Liver (tissue), 3 donors: ENCODE data around the gene ADAMTS15.

Experiments used
- GABPA ChIP-seq, 2 donors: IDR thresholded peaks in 1 of 2; conservative IDR thresholded peaks in 1 of 2; 2 replicates each; pipeline ENCODE4 v1.6.1; 2016; ENCODE audit warnings: antibody characterized with exemption in 2 of 2, mild to moderate bottlenecking in 1 of 2, moderate library complexity in 1 of 2
- HNF4A ChIP-seq, 2 donors: conservative IDR thresholded peaks; 2 replicates each; pipeline ENCODE4 v1.6.1; 2016; ENCODE audit warnings: antibody characterized with exemption in 2 of 2, mild to moderate bottlenecking in 2 of 2
- HNF4G ChIP-seq: IDR thresholded peaks from 2 replicates; pipeline ENCODE4 v1.6.1; 2016; ENCODE audit warnings: antibody characterized with exemption
- RAD21 ChIP-seq, 2 donors: IDR thresholded peaks; 2 replicates each; pipeline ENCODE4 v1.6.1; 2016; ENCODE audit warnings: antibody characterized with exemption in 2 of 2, mild to moderate bottlenecking in 2 of 2
- RXRA ChIP-seq, 2 donors: IDR thresholded peaks; 2 replicates each; pipeline ENCODE4 v1.6.1; 2017 to 2018; ENCODE audit warnings: antibody characterized with exemption in 2 of 2, mild to moderate bottlenecking in 1 of 2
- SP1 ChIP-seq: IDR thresholded peaks from 2 replicates; pipeline ENCODE4 v1.6.1; 2018; ENCODE audit warnings: antibody characterized with exemption, mild to moderate bottlenecking
- TAF1 ChIP-seq: conservative IDR thresholded peaks from 2 replicates; pipeline ENCODE4 v1.6.1; 2016; ENCODE audit warnings: antibody characterized with exemption, mild to moderate bottlenecking
- YY1 ChIP-seq: IDR thresholded peaks from 2 replicates; pipeline ENCODE4 v1.6.1; 2016; ENCODE audit warnings: antibody characterized with exemption, mild to moderate bottlenecking
- ZBTB33 ChIP-seq: IDR thresholded peaks from 2 replicates; pipeline ENCODE4 v1.6.1; 2016; ENCODE audit warnings: antibody characterized with exemption
- TF ChIP-seq, protein P1 (sequence below): fragments of 150-350 bp; IDR thresholded peaks from 2 replicates; pipeline ENCODE4 v1.5.1; 2017; ENCODE audit warnings: improper control_type of control experiment, low read depth, low read length; ENCODE audit not compliant: missing input control
- TF ChIP-seq, protein P2 (sequence below): IDR thresholded peaks from 2 replicates; pipeline ENCODE4 v1.6.1; 2016; ENCODE audit warnings: antibody characterized with exemption, mild to moderate bottlenecking
- TF ChIP-seq, protein P3 (sequence below): IDR thresholded peaks from 2 replicates; pipeline ENCODE4 v1.6.1; 2016; ENCODE audit warnings: antibody characterized with exemption
- donor health status: healthy.
- donor health status: healthy.

DNA sequence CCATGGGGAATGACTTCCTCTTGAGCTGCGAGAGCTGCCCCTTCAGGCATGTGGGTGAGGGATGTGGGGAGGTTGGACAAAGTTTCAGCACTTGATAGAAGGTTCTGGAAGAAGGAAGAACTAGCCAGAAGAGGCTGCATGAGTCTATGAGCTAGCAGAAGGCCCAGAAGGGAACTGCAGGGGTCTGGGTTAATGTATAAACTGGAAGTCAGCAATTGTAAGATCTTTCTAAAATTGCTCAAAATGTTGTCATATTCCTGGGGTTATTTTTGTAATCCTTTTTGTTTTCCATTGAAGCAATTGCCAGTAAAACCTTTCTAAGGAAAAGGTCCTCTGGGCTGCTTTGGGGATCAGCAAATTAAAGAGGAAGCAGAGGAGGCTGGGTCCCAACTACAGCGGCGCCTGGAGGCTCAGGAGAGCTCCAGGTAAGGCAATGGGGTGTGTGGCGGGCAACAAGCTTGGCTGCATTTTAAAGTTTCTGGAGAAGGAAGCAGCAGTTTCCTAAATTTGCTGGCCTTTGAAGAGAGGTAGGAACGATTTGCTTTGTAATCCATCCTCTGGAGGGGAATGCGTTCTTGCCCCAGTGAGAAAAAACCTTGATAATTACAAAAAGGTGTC, 29.2 kb downstream of the ADAMTS15 start:
- TF ChIP-seq YY1 (no peak), SP1 (no peak), GABPA (IDR thresholded peaks at IDR 0.05 in 1 of 2, conservative IDR thresholded peaks at IDR 0.05 in 1 of 2) (no peak), RAD21 (IDR thresholded peaks at IDR 0.05) (no peak), HNF4G (no peak), RXRA (IDR thresholded peaks at IDR 0.05) (no peak), TAF1 (no peak), HNF4A (conservative IDR thresholded peaks at IDR 0.05) (no peak), ZBTB33 (no peak)
- TF ChIP-seq, protein P1, sequence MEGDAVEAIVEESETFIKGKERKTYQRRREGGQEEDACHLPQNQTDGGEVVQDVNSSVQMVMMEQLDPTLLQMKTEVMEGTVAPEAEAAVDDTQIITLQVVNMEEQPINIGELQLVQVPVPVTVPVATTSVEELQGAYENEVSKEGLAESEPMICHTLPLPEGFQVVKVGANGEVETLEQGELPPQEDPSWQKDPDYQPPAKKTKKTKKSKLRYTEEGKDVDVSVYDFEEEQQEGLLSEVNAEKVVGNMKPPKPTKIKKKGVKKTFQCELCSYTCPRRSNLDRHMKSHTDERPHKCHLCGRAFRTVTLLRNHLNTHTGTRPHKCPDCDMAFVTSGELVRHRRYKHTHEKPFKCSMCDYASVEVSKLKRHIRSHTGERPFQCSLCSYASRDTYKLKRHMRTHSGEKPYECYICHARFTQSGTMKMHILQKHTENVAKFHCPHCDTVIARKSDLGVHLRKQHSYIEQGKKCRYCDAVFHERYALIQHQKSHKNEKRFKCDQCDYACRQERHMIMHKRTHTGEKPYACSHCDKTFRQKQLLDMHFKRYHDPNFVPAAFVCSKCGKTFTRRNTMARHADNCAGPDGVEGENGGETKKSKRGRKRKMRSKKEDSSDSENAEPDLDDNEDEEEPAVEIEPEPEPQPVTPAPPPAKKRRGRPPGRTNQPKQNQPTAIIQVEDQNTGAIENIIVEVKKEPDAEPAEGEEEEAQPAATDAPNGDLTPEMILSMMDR = no peak
- TF ChIP-seq, protein P2, sequence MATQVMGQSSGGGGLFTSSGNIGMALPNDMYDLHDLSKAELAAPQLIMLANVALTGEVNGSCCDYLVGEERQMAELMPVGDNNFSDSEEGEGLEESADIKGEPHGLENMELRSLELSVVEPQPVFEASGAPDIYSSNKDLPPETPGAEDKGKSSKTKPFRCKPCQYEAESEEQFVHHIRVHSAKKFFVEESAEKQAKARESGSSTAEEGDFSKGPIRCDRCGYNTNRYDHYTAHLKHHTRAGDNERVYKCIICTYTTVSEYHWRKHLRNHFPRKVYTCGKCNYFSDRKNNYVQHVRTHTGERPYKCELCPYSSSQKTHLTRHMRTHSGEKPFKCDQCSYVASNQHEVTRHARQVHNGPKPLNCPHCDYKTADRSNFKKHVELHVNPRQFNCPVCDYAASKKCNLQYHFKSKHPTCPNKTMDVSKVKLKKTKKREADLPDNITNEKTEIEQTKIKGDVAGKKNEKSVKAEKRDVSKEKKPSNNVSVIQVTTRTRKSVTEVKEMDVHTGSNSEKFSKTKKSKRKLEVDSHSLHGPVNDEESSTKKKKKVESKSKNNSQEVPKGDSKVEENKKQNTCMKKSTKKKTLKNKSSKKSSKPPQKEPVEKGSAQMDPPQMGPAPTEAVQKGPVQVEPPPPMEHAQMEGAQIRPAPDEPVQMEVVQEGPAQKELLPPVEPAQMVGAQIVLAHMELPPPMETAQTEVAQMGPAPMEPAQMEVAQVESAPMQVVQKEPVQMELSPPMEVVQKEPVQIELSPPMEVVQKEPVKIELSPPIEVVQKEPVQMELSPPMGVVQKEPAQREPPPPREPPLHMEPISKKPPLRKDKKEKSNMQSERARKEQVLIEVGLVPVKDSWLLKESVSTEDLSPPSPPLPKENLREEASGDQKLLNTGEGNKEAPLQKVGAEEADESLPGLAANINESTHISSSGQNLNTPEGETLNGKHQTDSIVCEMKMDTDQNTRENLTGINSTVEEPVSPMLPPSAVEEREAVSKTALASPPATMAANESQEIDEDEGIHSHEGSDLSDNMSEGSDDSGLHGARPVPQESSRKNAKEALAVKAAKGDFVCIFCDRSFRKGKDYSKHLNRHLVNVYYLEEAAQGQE = no peak
- TF ChIP-seq, protein P3, sequence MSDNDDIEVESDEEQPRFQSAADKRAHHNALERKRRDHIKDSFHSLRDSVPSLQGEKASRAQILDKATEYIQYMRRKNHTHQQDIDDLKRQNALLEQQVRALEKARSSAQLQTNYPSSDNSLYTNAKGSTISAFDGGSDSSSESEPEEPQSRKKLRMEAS = no peak
